Activated CD4-positive, alpha-beta T cell treated with anti-CD3 and anti-CD28 coated beads for 4 hours (primary cell): ENCODE results near the gene SLC1A3.

ENCODE experiments used
- DNase-seq, 2 donors: peaks; one replicate each; pipeline ENCODE4 v3.0.0-alpha.2; 2020

SLC1A3 gene

DNA sequence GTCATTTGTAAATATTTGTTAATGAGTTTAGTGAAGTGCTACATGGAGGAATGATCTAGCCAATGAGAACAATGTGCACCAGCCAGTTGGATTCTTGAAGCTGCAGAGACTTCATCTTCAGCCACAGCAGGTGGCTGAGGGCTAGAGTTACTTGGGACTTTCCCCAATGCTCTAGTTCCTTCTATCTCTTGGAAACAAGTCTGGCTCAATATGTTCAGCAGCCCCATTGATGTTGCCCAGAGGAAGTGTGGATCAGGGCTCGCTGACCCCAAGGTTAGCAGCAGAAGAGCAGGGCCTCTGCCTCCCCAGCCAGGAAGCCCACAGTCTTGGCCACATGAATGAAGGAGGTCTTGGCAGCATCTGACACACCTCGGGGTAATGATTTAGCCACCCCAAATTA, 117.5 kb downstream of the SLC1A3 start:
- DNase-seq = no peak

DNA sequence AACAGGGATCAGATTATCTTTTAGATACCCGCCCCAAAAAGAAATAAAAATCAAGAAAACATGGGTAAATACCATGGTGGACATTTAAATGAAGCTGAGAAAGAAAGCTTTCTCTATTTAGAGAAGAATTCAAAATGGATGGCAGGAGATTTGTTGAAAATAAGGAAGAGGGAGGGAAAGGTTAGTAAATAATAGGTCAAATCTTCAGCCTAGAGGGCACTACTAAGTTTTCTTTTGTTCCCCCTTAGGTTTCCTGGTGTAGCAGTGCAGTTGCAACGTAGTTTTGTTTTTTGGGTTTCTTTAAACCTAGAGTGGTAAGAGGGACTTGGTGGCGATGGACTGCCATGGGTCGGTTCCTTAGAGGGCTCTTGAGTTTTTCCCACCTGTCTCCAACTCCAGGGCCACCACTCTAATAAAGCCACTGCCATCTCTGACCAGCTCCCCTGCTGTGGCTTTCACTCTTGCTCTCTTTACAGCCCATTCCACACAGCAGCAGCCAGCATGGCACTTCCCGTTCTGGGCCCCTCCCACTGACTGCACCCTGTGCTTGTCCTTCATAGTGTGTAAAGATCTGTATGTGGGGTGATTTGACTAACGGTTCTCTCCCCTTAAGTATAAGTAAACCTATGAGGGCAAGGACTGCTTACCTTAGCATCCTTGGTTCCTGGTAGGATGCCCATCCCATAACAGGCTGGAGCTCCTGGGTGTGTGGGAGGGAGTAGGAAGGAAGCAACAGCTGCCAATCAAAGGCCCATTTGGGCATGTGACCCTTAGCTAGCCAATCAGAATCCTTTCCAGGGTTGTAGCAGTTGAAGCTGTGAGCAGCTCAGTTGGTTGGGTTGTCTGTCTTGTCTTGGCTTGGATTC, 118.3 kb downstream of the SLC1A3 start:
- peak; percentile 13 to 14 for DNase-seq

DNA sequence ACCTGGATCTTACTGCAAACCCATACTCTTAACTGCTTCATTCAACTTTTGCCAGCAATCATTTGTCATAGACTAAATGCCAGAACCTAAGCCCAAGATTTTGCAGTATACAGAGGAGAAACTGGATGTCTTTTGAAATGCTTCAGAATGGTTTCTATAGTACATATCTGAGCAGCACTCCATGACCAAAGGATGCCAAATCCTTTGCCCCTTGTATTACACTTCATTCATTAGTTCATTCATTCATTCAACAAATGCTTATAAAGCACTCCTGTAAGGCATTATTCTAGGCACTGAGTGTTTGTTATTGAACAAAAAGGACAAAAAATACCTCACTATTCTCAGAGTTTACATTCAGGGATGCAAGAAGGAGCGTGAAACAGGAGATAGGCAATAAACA, 119.9 kb downstream of the SLC1A3 start:
- no peak for DNase-seq

DNA sequence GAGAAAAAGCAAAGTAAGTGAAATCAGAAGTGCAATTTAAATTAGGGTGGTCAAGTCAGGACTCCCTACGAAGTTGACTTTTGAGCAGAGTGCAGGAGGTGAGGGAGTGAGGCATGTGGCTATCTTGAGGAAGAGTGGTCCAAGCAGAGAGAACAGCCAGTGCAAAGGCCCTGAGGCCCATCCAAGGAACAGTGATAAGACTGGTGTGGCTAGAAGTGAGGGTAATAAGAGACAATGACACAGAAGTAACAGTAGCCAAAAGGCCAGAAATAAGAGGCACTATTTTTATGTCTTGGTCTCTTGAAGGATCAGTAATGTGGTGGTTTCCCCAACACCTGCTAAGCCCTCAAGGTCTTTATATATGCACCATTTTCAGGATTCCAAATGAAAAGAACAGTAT, 120.4 kb downstream of the SLC1A3 start:
- DNase-seq = no peak

DNA sequence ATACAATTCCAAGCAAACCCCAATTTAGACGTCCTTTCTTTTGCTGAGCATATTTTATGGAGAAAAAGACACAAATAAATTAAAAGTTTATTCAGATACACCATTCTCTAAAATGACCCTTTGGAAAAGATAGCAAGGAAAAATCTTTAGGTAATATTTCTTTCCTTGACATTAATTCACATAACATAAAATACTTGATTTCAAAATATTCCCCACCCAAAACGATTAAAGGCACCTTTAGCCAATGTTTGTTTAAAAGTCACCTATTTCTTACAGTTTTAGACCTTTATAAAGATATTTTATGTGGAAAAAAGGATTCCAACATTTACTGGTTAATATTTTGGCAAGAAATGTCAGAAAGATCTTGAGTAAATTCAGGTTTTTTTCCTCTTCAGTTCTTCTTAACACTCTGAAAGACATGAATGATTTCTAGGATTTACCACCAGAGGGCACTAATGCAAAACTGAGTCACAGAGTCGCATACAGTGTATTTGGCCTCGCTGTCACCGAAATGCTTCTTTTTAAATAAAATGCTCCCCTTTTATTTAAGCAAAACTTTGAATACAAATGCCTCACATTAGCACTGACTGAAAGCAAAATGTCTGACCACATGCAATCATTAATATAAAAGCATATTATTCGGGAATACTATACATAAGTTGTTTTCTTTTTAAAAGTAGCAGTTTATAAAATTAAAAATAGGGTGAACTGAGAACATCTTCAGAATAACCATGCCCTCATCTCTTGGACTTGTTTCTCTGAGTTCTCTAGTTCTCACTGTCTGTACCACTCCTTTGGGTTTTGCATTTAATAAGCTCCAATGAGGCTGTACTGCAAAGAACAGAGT, 122.5 kb downstream of the SLC1A3 start:
- peak in 1 of 2 donors; percentile 24 for DNase-seq

DNA sequence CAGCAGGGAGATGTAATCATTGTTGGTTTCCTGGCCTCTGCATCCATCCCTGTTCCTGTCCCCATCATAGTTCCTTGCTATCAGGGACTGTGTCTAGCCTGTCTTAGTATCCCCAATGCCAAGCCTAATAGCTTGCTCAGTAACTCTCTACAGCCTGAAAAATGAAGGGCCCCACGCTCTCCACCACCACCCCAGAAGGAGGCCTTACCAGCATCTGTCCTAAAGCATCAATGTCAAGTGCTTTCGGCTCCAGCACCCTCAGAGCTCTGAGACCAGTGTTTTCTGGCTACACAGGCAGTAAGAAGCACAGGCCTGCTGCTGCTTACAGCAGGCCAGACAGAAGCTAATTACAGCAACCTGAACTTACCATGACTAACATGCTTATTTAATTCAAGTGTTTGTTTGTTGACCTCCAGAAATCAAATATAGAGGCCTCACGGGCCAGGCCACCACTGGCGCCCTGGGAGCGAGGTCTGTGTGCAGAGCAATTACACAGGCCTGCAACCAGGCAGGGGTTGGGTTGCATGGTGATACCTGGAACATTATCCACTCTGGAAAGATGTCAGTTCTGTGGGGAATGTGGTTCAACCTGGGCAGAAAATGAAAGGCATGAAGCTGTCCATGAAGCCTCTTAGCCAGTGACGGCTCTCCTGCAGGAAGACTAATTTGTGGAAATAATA, 124.3 kb downstream of the SLC1A3 start:
- DNase-seq = no peak

DNA sequence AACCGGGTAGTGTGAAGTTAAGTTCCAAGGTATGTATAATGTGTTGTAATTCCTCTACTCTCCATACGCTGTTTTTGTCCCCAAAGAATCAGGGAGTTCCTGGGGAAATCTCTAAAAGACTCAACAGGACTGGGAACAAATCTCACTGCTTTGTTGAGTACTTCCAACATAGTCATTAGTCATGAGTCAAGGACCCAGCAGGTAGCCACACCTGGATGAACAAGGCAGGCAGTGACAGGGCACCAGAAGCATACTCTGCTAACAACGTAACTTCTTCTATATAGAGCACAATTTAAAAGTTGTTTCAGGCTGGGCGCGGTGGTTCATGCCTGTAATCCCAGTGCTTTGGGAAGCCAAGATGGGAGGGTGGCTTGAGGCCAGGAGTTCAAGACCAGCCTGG, 126.8 kb downstream of the SLC1A3 start:
- no peak for DNase-seq

DNA sequence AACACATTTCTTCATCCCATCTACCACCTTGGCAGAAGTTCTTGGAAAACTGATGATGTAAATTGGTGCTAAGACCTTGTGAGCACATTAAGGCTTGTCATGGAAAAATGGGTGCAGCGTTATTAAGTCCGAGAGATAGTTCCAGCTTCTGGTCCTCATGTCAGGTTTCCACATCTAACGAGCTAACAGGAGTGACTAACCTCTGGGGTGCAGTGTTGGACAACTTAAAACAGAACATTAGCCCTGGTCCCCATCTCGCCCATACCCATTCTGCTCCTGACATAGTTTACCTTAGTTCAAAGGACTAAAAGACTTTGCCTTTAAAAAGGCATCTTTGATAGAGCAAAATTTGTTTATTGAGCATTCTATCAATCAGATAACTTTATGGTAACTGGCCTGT, 128.0 kb downstream of the SLC1A3 start:
- no peak for DNase-seq

DNA sequence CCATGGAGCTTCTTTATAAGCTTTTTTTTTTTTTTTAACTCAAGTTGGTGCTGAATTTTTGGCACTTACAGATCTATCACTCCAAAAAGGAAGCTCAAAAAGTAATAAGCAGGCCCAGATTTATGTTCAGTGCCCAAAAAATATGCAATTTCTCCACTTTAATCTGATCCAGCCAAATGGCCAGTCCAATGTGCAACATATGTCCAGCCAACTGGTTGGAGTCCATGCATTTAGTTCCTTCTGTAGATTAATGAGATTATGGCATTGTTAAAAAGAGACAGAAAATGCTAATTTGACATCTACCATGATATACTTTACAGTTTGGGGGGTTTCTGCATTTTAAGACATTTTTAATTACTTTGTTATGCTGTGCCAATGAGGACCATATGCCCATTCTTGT, 129.5 kb downstream of the SLC1A3 start:
- no peak for DNase-seq
